Stimulated activated CD4-positive, alpha-beta T cell treated with anti-CD3 and anti-CD28 coated beads, Interleukin-1b, Interleukin-23, amount 100 ng/mL, for 48 hours (primary cell): Measurements from ENCODE around the gene RUSC2.
"Not testable (repeated sequence)": the region's sequence is repeated elsewhere in the genome, so short reads cannot be mapped to it uniquely, and the experiment has no call there.

Source experiments
- DNase-seq: peaks from one replicate; pipeline ENCODE4 v3.0.0-alpha.2; 2020

The RUSC2 gene

DNA sequence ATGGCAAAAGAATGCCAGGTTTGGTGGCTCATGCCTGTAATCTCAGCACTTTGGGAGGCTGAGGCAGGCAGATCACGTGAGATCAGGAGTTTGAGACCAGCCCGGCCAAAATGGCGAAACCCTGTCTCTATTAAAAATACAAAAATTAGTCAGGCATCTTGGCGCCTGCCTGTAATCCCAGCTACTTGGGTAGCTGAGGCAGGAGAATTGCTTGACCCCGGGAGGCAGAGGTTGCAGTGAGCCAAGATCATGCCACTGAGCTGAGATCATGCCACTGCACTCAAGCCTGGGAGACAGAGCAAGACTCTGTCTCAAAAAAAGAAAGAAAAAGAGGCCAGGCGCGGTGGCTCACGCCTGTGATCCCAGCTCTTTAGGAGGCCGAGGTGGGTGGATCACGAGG lies 8.3 kb downstream of the RUSC2 start:
- DNase-seq, result not testable (repeated sequence)

- DNase-seq, result no peak
Observed at GRCh38 chr9:35499029-35499700, 9.3 kb downstream of the RUSC2 start.

DNA sequence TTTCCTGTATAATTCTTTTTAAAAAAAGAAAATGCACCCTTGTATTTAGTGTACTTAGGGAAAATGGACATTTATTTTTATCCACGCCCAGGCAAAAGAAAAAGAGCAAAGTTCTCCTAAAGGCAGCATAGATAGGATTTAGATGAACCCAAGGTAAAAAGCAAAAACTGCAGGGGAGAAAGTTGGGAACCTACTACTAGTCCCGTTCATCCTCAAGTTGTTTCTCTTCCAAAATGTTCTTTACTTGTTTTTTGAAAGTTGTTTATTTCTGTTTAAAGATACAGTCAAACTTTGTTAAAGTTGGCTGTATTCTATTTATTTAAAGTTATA lies 9.8 kb downstream of the RUSC2 start:
- no peak for DNase-seq

GRCh38 chr9:35500130-35500748 lies 10.3 kb downstream of the RUSC2 start:
- DNase-seq, result no peak

- no peak for DNase-seq
Observed at GRCh38 chr9:35501946-35502345, 12.0 kb downstream of the RUSC2 start.

- no peak for DNase-seq
Observed at GRCh38 chr9:35506359-35506758, 16.4 kb downstream of the RUSC2 start.

- DNase-seq, result no peak
Observed at GRCh38 chr9:35508069-35508468, 18.2 kb downstream of the RUSC2 start.

GRCh38 chr9:35510383-35510753 lies 20.5 kb downstream of the RUSC2 start:
- DNase-seq, result no peak

- no peak for DNase-seq
Observed at GRCh38 chr9:35510754-35511428, 21.0 kb downstream of the RUSC2 start.

DNA sequence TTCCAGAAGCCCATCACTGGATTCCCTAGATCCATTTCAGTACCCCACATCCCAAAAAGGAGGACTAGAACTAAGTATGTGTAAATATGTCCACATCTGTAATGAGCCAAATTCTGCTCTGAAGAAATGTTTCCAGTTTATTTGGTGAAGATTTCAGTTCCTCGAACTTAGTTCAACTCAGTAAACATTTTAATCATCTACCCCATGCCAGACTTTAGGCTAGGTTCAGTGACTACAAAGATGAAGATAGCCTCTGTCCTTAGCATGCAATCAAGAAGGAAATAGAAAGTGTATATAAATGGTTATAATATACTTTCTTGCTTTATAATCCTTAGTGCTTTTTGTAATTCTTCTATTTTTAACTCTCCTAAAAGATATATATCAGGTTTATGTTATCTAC lies 21.5 kb downstream of the RUSC2 start:
- DNase-seq, result no peak

DNA sequence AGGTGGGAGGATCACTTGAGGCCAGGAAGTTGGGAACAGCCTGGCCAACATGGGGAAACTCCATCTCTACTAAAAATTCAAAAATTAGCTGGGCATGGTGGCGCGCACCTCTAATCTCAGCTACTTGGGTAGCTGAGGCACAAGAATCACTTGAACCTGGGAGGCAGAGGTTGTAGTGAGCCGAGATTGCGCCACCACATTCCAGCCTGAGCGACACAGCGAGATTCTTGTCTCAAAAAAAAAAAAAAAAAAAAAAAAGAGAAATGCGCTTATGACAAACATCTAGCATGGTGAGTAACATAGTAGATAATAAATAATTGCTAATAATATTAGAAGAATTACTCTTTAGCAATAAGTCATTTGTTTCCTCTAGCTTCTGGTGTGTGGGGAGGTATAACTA lies 25.9 kb downstream of the RUSC2 start:
- no peak for DNase-seq

DNA sequence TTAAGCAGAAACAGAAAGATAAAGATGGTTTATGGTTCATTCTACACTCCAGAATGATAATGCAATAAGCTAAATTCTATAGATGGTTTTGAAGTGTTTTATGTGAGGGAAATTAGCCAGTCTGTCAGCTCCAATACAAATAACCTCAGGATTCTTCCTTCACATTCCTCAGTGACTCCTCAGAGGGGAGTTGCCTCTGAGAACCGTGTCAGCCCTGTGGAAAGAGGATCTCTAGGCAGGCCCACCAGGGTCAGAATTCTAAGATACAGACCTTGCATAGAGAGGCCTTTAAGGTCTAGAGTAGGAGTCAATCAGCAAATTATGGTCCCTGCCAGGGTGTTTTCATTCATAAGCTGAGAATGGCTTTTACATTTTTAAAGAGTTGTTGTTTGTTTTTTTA lies 26.6 kb downstream of the RUSC2 start:
- no peak for DNase-seq

- DNase-seq, result no peak
Observed at GRCh38 chr9:35517131-35517530, 27.2 kb downstream of the RUSC2 start.

GRCh38 chr9:35517552-35518224 lies 27.8 kb downstream of the RUSC2 start:
- no peak for DNase-seq

- no peak for DNase-seq
Observed at GRCh38 chr9:35518225-35518821, 28.4 kb downstream of the RUSC2 start.

DNA sequence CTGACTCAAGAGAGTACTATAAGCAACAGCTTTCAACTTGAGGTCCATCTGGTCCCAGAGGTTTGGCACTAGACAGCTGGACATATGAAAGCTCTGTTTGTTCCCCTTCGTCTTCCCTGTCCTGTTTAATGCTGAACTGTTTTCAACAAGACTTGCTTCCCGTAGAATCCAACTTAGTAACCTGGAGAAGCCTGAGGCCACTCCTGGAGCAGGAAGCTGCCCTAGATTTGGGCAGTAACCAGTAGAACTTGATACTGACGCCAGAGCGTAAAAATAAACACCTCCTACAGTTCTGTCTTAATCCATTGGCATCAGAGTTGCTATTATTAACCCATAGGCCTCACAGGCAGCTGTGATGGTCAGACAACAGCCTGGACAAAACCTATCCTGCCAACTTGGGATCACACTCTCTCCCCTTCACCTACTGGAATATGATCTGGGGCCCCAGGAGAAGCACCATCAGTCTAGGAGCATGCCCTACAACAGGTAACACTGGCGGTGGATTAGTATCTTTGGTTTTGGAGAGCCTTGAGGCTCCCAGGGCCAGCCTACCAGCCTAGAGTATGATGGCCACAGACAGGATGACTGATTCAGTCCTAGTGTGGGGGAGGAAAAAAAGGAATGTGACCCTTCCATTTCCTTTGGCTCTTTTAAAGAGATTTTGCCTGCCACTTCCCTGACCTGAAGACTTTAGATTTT lies 29.2 kb downstream of the RUSC2 start:
- no peak for DNase-seq

GRCh38 chr9:35519692-35520363 lies 29.9 kb downstream of the RUSC2 start:
- no peak for DNase-seq

DNA sequence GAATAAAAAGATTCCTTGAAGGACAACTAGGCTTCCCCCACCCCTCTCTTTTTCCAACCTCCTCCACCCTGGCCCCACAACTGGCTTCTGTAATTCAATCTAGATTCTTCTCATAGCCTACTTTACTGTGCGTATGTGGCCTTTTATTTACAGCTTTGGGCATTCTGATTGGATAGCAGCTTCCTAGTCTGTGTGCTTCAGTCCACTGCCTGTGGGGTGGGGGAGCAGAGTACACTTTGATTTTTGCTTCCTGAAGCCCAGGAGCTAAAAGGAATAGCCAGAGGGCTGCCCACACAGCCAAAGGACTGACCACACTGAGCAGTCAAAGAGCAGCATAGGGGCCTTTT lies 30.4 kb downstream of the RUSC2 start:
- DNase-seq, result no peak

DNA sequence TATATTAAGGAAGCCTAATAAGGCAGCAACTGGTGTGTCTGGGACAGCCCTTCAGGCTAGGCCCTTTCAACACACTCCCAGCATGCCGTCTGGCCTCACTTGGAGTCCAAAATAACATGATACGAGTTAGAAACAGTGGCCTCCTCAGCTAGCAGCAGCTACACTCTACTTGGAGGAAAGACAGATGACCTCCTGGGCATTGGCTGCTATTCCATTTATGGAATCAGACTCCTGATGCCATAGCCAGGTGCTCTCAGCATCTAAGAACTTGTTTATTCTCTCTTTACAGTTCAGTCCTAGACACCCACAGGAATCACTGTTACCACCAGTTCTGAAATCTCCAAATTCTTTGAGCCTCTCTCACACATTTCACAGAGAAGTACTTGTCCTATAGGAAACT lies 31.8 kb downstream of the RUSC2 start:
- no peak for DNase-seq

DNA sequence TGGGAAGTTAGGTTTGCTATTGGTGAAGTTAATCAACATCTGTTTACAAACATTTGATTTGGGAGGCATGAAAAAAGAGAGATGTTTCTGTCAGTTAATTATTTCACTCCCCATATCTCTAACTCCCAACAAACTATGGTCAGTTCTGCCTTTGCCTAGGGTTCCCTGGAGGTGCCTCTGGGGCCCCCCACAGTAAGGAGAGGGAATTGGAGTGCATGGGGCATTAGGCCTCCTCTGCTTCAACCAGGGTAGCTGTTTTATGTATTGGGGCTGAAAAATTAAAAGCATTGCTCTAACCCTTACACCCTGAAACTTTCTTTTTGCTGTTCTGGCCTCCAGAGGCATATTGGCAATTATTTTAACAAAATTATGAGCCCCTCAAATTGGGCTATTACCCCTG lies 32.3 kb downstream of the RUSC2 start:
- DNase-seq, result no peak

- DNase-seq, result no peak
Observed at GRCh38 chr9:35522700-35523099, 32.8 kb downstream of the RUSC2 start.

DNA sequence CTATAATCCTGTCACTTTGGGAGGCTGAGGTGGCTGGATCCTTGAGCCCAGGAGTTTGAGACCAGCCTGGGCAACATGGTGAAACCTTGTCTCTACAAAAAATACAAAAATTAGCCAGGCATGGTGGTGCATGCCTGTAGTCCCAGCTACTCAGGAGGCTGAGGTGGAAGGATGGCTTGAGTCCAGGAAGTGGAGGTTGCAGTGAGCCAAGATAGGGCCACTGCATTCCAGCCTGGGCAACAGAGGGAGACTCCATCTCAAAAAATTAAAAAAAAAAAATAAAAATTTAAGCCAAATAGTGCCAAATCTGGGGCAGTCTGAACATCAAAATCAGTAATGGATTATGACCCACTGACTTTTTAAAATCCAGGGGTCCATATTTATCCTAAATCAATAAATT lies 33.6 kb downstream of the RUSC2 start:
- DNase-seq, result not testable (repeated sequence)
